Testis (tissue), 3 donors: ENCODE data around the gene HCRTR2. TPM values are rescaled to one million over a fixed set of nuclear protein-coding genes. Genes with fewer than 3 reads are reported as not detected.

Source experiments
- DNase-seq: peaks from one replicate; pipeline ENCODE4 v3.0.0-alpha.2; 2019
- H3K27ac ChIP-seq, 2 donors: fragments of 200-600 bp; sonication (generic); one replicate each; pipeline ENCODE4 v1.5.1; 2019
- H3K27me3 ChIP-seq: fragments of 200-600 bp; sonication (generic); one replicate; pipeline ENCODE4 v1.5.1; 2019
- H3K36me3 ChIP-seq: fragments of 200-600 bp; sonication (generic); one replicate; pipeline ENCODE4 v1.5.1; 2017; ENCODE audit warnings: low read depth; ENCODE audit errors: missing control alignments
- H3K4me1 ChIP-seq: fragments of 200-600 bp; sonication (generic); one replicate; pipeline ENCODE4 v1.5.1; 2019
- H3K4me3 ChIP-seq, 2 donors: fragments of 200-600 bp; sonication (generic); one replicate each; pipeline ENCODE4 v1.5.1; 2017 to 2019
- H3K9me3 ChIP-seq: fragments of 200-600 bp; sonication (generic); one replicate; pipeline ENCODE4 v1.5.1; 2017
- CTCF ChIP-seq, 3 experiments: fragments of 450-650 bp in 2 of 3; fragments of 200-600 bp in 1 of 3; sonication (generic) in 1 of 3; IDR thresholded peaks; one replicate each; pipeline ENCODE4 v1.5.1; 2016 to 2019; ENCODE audit warnings: antibody characterized with exemption in 3 of 3, mild to moderate bottlenecking in 2 of 3, moderate library complexity in 1 of 3
- POLR2A ChIP-seq: fragments of 450-650 bp; IDR thresholded peaks from one replicate; pipeline ENCODE4 v1.6.1; 2017; ENCODE audit warnings: antibody characterized with exemption, mild to moderate bottlenecking, moderate library complexity
- WGBS, 2 donors: methylation state at CpG; one replicate each; pipeline ENCODE4 v1.1.5; 2018; 5-methylcytosine and 5-hydroxymethylcytosine counted together
- intact Hi-C: fragments of 100-400 bp; cut with DNase I; formaldehyde crosslinking; loops from one replicate; pipeline ENCODE4 v1.15.1; 2023; ENCODE audit warnings: low total_unique reads
- polyA plus RNA-seq: library from polyadenylated mRNA; stranded (reverse); fragments of 350-450 nt; fragmentation: Illumina TruSeq; extraction: RNeasy Lipid Tissue Mini Kit (QIAGEN cat#74804); gene quantifications from one replicate; pipeline ENCODE4 v1.2.3, GENCODE V29; 2014; ENCODE audit warnings: low read depth, low replicate concordance; ENCODE audit not compliant: insufficient read depth
- total RNA-seq, 2 donors: library from RNA; depleted of rRNA; stranded (reverse); fragments of >200 nt; gene quantifications; one replicate each; pipeline ENCODE4 v1.2.3, GENCODE V29; 2016

HCRTR2 gene
- total and polyA plus RNA-seq, 3 donors from 2014 or later: 0.39 to 0.50 (median 0.50) TPM

- no peak for DNase-seq
- intact Hi-C loops: no loop called here
These were observed 7.8 kb downstream of the HCRTR2 start for GRCh38 chr6:55182016-55182650.

GRCh38 chr6:55184782-55185530 is 10.6 kb downstream of the HCRTR2 start:
- no peak overlapping the region for H3K27ac ChIP-seq
- DNase-seq: no peak
- H3K4me1 ChIP-seq: no peaks in the 10 kb centered on the region
- TF ChIP-seq POLR2A (no peak), CTCF (IDR thresholded peaks at IDR 0.05) (no peak)
- H3K9me3 ChIP-seq: no peaks in the 10 kb centered on the region
- H3K27me3 ChIP-seq: no peaks in the 10 kb centered on the region
- 82 to 87% methylated on average over 4 of the region's 4 CpGs for WGBS, 2 donors
- intact Hi-C loops: no loop called here
- H3K4me3 ChIP-seq: no peak overlapping the region
- H3K36me3 ChIP-seq: no peaks in the 10 kb centered on the region

More at GRCh38 chr6:55182016-55182650, 7.8 kb downstream of the HCRTR2 start:
- H3K4me1 ChIP-seq: no peaks in the 10 kb centered on the region
- 50 to 62% methylated on average over 7 of the region's 7 CpGs for WGBS, 2 donors
- no peaks in the 10 kb centered on the region for H3K36me3 ChIP-seq
- no peaks in the 10 kb centered on the region for H3K9me3 ChIP-seq
- no peak overlapping the region for H3K27ac ChIP-seq
- no peak overlapping the region for H3K4me3 ChIP-seq
- H3K27me3 ChIP-seq: no peaks in the 10 kb centered on the region
- TF ChIP-seq CTCF (IDR thresholded peaks at IDR 0.05) (no peak), POLR2A (no peak)

GRCh38 chr6:55198715-55199114 is 24.4 kb downstream of the HCRTR2 start:
- no peak for DNase-seq
- no peaks in the 10 kb centered on the region for H3K27me3 ChIP-seq
- no peaks in the 10 kb centered on the region for H3K4me1 ChIP-seq
- no peak overlapping the region for H3K4me3 ChIP-seq
- intact Hi-C loops: no loop called here
- H3K9me3 ChIP-seq: no peaks in the 10 kb centered on the region
- TF ChIP-seq CTCF (IDR thresholded peaks at IDR 0.05): no peak
- no peak for TF ChIP-seq POLR2A
- no peak overlapping the region for H3K27ac ChIP-seq
- H3K36me3 ChIP-seq: no peaks in the 10 kb centered on the region

- intact Hi-C loops: no loop called here
- H3K4me3 ChIP-seq: no peak overlapping the region
- H3K27ac ChIP-seq: no peak overlapping the region
- no peaks in the 10 kb centered on the region for H3K9me3 ChIP-seq
- H3K36me3 ChIP-seq: no peaks in the 10 kb centered on the region
- no peaks in the 10 kb centered on the region for H3K27me3 ChIP-seq
- no peak for DNase-seq
- TF ChIP-seq CTCF (IDR thresholded peaks at IDR 0.05) (no peak), POLR2A (no peak)
- no peaks in the 10 kb centered on the region for H3K4me1 ChIP-seq
These were observed 24.9 kb downstream of the HCRTR2 start for GRCh38 chr6:55199239-55199638.
